ENCODE results near the gene HYKK.
"Not testable (repeated sequence)": the region's sequence is repeated elsewhere in the genome, so short reads cannot be mapped to it uniquely, and the experiment has no call there.

- not testable (repeated sequence) for TF ChIP-seq CTCF, EP300 (IDR thresholded peaks at IDR 0.05)
Observed at GRCh38 chr15:78520035-78520434, 12.7 kb downstream of the HYKK start.
